Measurements from ENCODE around the gene TBATA. TPM values are rescaled to one million over a fixed set of nuclear protein-coding genes. Genes with fewer than 3 reads are reported as not detected.

TBATA gene
- total RNA-seq, 1 experiment from 2014 or later: not detected

DNA sequence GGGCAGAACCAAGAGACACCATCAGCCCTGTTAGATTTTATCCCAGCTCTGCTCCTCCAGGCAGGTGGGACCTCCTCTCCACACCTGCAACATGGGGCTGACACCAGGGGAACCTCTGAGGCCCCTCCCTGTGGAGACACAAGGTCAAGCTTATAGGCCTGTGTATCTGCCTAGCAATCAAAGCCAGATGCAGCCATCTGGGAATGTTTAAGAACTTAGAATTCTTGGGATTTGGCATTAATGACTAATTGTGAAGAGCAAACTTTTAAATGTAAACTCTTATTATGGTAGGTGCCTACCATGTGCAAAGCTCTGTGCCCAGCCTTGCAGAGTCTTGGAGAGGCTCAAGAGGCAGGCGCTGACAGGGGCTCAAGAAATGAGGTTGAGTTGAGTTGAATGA is 52.1 kb downstream of the TBATA start:
- H3K9me3 Mint-ChIP-seq: no peaks in the 10 kb centered on the region
- H3K27ac Mint-ChIP-seq: no peak overlapping the region
- H3K36me3 Mint-ChIP-seq: no peaks in the 10 kb centered on the region
- TF ChIP-seq, protein P1, sequence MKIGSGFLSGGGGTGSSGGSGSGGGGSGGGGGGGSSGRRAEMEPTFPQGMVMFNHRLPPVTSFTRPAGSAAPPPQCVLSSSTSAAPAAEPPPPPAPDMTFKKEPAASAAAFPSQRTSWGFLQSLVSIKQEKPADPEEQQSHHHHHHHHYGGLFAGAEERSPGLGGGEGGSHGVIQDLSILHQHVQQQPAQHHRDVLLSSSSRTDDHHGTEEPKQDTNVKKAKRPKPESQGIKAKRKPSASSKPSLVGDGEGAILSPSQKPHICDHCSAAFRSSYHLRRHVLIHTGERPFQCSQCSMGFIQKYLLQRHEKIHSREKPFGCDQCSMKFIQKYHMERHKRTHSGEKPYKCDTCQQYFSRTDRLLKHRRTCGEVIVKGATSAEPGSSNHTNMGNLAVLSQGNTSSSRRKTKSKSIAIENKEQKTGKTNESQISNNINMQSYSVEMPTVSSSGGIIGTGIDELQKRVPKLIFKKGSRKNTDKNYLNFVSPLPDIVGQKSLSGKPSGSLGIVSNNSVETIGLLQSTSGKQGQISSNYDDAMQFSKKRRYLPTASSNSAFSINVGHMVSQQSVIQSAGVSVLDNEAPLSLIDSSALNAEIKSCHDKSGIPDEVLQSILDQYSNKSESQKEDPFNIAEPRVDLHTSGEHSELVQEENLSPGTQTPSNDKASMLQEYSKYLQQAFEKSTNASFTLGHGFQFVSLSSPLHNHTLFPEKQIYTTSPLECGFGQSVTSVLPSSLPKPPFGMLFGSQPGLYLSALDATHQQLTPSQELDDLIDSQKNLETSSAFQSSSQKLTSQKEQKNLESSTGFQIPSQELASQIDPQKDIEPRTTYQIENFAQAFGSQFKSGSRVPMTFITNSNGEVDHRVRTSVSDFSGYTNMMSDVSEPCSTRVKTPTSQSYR (CRISPR knock-in tag; IDR thresholded peaks at IDR 0.05): no peak
- TF ChIP-seq RORB (CRISPR knock-in tag; IDR thresholded peaks at IDR 0.05): no peak
- no peak for TF ChIP-seq HMGA2 (CRISPR knock-in tag; IDR thresholded peaks at IDR 0.05)
- TF ChIP-seq RELA (CRISPR knock-in tag; IDR thresholded peaks at IDR 0.05; ENCODE audit: borderline replicate concordance): no peak
- no peak for TF ChIP-seq TP53 (CRISPR knock-in tag; IDR thresholded peaks at IDR 0.05)
- TF ChIP-seq, protein P2, sequence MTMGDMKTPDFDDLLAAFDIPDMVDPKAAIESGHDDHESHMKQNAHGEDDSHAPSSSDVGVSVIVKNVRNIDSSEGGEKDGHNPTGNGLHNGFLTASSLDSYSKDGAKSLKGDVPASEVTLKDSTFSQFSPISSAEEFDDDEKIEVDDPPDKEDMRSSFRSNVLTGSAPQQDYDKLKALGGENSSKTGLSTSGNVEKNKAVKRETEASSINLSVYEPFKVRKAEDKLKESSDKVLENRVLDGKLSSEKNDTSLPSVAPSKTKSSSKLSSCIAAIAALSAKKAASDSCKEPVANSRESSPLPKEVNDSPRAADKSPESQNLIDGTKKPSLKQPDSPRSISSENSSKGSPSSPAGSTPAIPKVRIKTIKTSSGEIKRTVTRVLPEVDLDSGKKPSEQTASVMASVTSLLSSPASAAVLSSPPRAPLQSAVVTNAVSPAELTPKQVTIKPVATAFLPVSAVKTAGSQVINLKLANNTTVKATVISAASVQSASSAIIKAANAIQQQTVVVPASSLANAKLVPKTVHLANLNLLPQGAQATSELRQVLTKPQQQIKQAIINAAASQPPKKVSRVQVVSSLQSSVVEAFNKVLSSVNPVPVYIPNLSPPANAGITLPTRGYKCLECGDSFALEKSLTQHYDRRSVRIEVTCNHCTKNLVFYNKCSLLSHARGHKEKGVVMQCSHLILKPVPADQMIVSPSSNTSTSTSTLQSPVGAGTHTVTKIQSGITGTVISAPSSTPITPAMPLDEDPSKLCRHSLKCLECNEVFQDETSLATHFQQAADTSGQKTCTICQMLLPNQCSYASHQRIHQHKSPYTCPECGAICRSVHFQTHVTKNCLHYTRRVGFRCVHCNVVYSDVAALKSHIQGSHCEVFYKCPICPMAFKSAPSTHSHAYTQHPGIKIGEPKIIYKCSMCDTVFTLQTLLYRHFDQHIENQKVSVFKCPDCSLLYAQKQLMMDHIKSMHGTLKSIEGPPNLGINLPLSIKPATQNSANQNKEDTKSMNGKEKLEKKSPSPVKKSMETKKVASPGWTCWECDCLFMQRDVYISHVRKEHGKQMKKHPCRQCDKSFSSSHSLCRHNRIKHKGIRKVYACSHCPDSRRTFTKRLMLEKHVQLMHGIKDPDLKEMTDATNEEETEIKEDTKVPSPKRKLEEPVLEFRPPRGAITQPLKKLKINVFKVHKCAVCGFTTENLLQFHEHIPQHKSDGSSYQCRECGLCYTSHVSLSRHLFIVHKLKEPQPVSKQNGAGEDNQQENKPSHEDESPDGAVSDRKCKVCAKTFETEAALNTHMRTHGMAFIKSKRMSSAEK (CRISPR knock-in tag; IDR thresholded peaks at IDR 0.05; ENCODE audit: borderline replicate concordance): no peak
- TF ChIP-seq CBFB (CRISPR knock-in tag; IDR thresholded peaks at IDR 0.05; ENCODE audit: low read depth): no peak
- TF ChIP-seq ZBTB21 (CRISPR knock-in tag; IDR thresholded peaks at IDR 0.05; ENCODE audit: borderline replicate concordance): no peak
- TF ChIP-seq, protein P3, sequence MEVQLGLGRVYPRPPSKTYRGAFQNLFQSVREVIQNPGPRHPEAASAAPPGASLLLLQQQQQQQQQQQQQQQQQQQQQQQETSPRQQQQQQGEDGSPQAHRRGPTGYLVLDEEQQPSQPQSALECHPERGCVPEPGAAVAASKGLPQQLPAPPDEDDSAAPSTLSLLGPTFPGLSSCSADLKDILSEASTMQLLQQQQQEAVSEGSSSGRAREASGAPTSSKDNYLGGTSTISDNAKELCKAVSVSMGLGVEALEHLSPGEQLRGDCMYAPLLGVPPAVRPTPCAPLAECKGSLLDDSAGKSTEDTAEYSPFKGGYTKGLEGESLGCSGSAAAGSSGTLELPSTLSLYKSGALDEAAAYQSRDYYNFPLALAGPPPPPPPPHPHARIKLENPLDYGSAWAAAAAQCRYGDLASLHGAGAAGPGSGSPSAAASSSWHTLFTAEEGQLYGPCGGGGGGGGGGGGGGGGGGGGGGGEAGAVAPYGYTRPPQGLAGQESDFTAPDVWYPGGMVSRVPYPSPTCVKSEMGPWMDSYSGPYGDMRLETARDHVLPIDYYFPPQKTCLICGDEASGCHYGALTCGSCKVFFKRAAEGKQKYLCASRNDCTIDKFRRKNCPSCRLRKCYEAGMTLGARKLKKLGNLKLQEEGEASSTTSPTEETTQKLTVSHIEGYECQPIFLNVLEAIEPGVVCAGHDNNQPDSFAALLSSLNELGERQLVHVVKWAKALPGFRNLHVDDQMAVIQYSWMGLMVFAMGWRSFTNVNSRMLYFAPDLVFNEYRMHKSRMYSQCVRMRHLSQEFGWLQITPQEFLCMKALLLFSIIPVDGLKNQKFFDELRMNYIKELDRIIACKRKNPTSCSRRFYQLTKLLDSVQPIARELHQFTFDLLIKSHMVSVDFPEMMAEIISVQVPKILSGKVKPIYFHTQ (CRISPR knock-in tag; IDR thresholded peaks at IDR 0.05): no peak
- no peak for TF ChIP-seq OVOL2 (CRISPR knock-in tag; IDR thresholded peaks at IDR 0.05; ENCODE audit: borderline replicate concordance)
- TF ChIP-seq, protein P4, sequence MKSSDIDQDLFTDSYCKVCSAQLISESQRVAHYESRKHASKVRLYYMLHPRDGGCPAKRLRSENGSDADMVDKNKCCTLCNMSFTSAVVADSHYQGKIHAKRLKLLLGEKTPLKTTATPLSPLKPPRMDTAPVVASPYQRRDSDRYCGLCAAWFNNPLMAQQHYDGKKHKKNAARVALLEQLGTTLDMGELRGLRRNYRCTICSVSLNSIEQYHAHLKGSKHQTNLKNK (CRISPR knock-in tag; IDR thresholded peaks at IDR 0.05): no peak
- TF ChIP-seq, protein P5, sequence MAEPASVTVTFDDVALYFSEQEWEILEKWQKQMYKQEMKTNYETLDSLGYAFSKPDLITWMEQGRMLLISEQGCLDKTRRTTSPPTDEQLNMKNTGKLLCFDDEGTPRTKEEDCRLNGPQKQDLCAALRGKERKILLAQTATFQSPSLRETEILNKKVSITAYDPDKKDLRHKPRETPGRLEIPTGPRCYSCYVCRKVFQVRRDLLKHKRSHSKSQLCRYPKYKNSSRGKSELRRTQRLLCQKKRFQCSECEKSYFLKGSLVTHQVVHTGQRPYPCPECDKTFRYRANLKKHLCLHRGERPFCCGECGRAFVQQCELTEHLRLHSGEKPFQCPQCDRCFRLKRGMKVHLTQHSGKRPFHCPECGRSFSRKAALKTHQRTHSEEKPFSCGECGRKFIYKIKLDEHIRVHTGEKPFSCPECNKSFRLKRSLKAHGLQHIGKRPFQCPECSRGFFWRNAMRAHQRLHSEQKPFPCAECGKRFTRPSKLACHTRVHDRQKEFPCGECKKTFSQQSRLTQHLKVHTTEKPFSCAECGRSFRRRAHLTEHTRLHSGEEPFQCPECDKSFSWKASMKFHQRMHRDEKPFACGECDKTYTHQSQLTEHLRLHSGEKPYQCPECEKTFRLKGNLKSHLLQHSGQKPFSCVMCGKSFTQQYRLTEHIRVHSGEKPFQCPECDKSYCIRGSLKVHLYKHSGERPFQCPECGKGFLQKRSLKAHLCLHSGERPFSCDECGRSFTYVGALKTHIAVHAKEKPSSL (CRISPR knock-in tag; conservative IDR thresholded peaks at IDR 0.05): no peak
- TF ChIP-seq, protein P6, sequence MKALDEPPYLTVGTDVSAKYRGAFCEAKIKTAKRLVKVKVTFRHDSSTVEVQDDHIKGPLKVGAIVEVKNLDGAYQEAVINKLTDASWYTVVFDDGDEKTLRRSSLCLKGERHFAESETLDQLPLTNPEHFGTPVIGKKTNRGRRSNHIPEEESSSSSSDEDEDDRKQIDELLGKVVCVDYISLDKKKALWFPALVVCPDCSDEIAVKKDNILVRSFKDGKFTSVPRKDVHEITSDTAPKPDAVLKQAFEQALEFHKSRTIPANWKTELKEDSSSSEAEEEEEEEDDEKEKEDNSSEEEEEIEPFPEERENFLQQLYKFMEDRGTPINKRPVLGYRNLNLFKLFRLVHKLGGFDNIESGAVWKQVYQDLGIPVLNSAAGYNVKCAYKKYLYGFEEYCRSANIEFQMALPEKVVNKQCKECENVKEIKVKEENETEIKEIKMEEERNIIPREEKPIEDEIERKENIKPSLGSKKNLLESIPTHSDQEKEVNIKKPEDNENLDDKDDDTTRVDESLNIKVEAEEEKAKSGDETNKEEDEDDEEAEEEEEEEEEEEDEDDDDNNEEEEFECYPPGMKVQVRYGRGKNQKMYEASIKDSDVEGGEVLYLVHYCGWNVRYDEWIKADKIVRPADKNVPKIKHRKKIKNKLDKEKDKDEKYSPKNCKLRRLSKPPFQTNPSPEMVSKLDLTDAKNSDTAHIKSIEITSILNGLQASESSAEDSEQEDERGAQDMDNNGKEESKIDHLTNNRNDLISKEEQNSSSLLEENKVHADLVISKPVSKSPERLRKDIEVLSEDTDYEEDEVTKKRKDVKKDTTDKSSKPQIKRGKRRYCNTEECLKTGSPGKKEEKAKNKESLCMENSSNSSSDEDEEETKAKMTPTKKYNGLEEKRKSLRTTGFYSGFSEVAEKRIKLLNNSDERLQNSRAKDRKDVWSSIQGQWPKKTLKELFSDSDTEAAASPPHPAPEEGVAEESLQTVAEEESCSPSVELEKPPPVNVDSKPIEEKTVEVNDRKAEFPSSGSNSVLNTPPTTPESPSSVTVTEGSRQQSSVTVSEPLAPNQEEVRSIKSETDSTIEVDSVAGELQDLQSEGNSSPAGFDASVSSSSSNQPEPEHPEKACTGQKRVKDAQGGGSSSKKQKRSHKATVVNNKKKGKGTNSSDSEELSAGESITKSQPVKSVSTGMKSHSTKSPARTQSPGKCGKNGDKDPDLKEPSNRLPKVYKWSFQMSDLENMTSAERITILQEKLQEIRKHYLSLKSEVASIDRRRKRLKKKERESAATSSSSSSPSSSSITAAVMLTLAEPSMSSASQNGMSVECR (CRISPR knock-in tag; IDR thresholded peaks at IDR 0.05; ENCODE audit: borderline replicate concordance): no peak
- no peak for TF ChIP-seq ZNF671 (CRISPR knock-in tag; IDR thresholded peaks at IDR 0.05)
- H3K4me1 Mint-ChIP-seq: peaks cover 9% of the 10 kb centered on the region
- no peak overlapping the region for H3K4me3 Mint-ChIP-seq
- no peak for ATAC-seq
- no peaks in the 10 kb centered on the region for H3K27me3 Mint-ChIP-seq (ENCODE audit: low read depth)
- ChIA-PET CTCF (interaction anchor here (1.8 kb wide), 1 partner anchor 21 kb away, joined by 5 read pairs; no protein-coding TSS in a partner anchor), POLR2A (interaction anchor here (0.6 kb wide), 1 partner anchor 1693 kb away, joined by 7 read pairs; no protein-coding TSS in a partner anchor)
- no peak for DNase-seq (ENCODE audit: low spot score)
